ENCODE results near the gene CCDC9. TPM values are rescaled to one million over a fixed set of nuclear protein-coding genes. Genes with fewer than 3 reads are reported as not detected.

The CCDC9 gene
- total and polyA plus RNA-seq, 2 experiments from 2014 or later = 14.5 to 15.0 TPM

DNA sequence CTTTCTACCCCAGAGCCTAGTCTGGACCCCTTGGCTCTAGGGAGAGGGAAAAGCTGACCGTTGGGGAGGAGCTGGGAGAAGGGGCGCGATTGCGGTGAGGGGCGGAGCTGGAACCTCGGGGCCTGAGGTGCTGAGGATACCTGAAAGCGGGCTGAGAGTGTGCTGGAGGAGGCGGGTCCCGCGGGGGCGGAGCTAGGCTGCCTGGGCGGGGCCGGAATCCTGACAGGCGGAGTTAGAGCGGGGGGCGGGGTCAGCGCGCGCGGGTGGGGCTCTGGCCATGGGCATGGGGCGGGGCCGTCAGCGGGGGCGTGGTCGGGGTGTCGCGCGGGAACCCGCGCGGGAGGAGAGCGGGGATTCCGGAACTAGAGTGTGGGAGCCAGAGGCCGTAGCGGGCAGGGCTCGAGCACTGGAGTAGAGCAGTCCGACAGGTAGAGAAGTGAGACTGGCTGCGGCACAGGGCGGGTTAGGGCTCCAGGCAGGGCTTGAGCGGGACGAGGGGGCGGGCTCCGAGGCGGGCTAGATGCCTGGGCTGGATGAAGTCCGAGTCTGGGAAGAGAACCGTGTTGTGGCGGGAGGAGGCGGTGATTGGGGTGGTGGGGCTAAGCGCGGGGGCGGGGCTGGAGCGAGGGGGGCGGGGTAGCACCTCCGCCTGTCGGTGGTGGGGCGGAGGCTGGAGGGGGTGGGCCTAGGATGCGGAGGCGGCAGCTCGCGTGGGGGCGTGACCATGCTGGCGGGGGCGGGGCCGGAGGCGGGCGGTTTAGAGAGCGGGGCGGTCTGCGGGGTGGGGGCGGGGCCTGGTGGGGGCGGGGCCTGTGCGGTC, 18.0 kb downstream of the CCDC9 start, which contains the start of gene INAFM1 (continued):
- TF ChIP-seq, protein P1, sequence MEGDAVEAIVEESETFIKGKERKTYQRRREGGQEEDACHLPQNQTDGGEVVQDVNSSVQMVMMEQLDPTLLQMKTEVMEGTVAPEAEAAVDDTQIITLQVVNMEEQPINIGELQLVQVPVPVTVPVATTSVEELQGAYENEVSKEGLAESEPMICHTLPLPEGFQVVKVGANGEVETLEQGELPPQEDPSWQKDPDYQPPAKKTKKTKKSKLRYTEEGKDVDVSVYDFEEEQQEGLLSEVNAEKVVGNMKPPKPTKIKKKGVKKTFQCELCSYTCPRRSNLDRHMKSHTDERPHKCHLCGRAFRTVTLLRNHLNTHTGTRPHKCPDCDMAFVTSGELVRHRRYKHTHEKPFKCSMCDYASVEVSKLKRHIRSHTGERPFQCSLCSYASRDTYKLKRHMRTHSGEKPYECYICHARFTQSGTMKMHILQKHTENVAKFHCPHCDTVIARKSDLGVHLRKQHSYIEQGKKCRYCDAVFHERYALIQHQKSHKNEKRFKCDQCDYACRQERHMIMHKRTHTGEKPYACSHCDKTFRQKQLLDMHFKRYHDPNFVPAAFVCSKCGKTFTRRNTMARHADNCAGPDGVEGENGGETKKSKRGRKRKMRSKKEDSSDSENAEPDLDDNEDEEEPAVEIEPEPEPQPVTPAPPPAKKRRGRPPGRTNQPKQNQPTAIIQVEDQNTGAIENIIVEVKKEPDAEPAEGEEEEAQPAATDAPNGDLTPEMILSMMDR (conservative IDR thresholded peaks at IDR 0.05; ENCODE audit: low read depth in 2 of 2) = no peak
- TF ChIP-seq JUNB (IDR thresholded peaks at IDR 0.05; ENCODE audit: unreplicated experiment) = no peak

DNA sequence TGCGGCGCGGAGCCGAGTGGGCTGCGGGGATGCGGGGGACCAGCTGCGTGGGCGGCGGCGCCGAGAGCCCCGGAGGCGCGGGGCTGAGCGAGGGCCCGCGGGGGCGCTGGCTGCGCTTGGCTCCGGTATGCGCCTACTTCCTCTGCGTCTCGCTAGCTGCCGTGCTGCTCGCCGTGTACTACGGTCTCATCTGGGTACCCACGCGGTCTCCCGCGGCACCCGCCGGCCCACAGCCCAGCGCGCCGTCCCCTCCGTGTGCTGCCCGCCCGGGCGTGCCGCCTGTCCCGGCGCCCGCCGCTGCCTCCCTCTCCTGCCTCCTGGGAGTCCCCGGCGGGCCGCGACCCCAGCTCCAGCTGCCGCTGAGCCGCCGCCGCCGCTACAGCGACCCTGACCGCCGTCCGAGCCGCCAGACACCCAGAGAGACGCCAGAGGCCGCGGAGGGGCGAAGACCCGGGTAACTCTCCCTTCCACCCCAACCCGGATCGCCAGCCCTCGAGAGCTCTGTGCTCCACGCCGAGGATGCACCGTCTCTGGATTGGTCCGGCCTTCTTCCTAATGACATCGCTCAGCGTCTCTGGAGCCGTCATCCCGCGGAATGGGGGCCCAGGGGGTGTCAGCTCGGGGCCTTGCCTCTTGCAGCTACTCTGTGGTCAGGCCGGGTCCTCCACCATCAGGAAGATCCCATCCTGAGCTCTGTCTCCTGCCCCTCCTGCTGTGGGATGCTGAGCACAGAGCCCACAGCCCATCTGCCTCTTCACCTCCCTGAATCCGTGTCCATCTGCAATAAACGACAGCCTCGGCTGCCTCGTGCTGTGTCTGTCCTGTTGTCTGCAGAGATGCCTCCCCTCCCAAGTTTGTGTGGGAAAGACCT, 18.8 kb downstream of the CCDC9 start:
- Mint-ChIP-seq H3K27ac (no peak overlapping the region; the same call in 1 of the 2 replicates), H3K36me3 (ENCODE audit: low read depth) (peaks cover 15% of the 10 kb centered on the region), H3K4me1 (peaks cover 24% of the 10 kb centered on the region), H3K4me3 (peak overlapping the region; percentile 64), H3K9me3 (no peaks in the 10 kb centered on the region), H3K27me3 (ENCODE audit: insufficient read depth, low read depth, poor library complexity) (peaks cover 31% of the 10 kb centered on the region)
- H3K9me2 ChIP-seq (ENCODE audit: insufficient read depth) = no peaks in the 10 kb centered on the region
- no peaks in the 10 kb centered on the region for H3K79me2 ChIP-seq (replicated peaks; ENCODE audit: insufficient read depth)
- peak; percentile 62 for DNase-seq (ENCODE audit: low spot score)
- no peaks in the 10 kb centered on the region; the same call in 1 of the 2 replicates for H4K20me1 ChIP-seq (replicated peaks; ENCODE audit: insufficient read depth)
- peak; percentile 0; the same call in 2 of the 3 replicates for ATAC-seq
- peaks cover 20% of the 10 kb centered on the region for H3F3A ChIP-seq (replicated peaks; ENCODE audit: low read depth)
- peak overlapping the region; percentile 83 for H3K4me2 ChIP-seq
- peak overlapping the region; percentile 64 for H3K4me3 ChIP-seq
- H3K27me3 ChIP-seq (ENCODE audit: insufficient read depth) = peaks cover 8% of the 10 kb centered on the region
- H3K36me3 ChIP-seq (ENCODE audit: insufficient read depth) = no peaks in the 10 kb centered on the region
- H3K4me1 ChIP-seq (ENCODE audit: insufficient read depth) = peaks cover 11% of the 10 kb centered on the region; the same call in 1 of the 2 replicates
- H3K27ac ChIP-seq (ENCODE audit: low read depth) = no peak overlapping the region
- no peak overlapping the region for H2AFZ ChIP-seq
- TF ChIP-seq ZNF114 (CRISPR knock-in tag; IDR thresholded peaks at IDR 0.05) (no peak), ZNF331 (CRISPR knock-in tag; IDR thresholded peaks at IDR 0.05; ENCODE audit: low read depth) (no peak), STAT1 (IDR thresholded peaks at IDR 0.05; ENCODE audit: unreplicated experiment) (no peak), EZH2phosphoT487 (IDR thresholded peaks at IDR 0.05; ENCODE audit: unreplicated experiment) (no peak), EZH2 (IDR thresholded peaks at IDR 0.05; ENCODE audit: low read depth, unreplicated experiment) (no peak), JUNB (IDR thresholded peaks at IDR 0.05; ENCODE audit: unreplicated experiment) (no peak), CREB1 (CRISPR knock-in tag; IDR thresholded peaks at IDR 0.05; ENCODE audit: low read depth) (no peak)
- TF ChIP-seq, protein P2, sequence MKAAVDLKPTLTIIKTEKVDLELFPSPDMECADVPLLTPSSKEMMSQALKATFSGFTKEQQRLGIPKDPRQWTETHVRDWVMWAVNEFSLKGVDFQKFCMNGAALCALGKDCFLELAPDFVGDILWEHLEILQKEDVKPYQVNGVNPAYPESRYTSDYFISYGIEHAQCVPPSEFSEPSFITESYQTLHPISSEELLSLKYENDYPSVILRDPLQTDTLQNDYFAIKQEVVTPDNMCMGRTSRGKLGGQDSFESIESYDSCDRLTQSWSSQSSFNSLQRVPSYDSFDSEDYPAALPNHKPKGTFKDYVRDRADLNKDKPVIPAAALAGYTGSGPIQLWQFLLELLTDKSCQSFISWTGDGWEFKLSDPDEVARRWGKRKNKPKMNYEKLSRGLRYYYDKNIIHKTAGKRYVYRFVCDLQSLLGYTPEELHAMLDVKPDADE (IDR thresholded peaks at IDR 0.05) = no peak
- TF ChIP-seq, protein P1 (conservative IDR thresholded peaks at IDR 0.05; ENCODE audit: low read depth in 2 of 2) = no peak
- TF ChIP-seq, protein P3, sequence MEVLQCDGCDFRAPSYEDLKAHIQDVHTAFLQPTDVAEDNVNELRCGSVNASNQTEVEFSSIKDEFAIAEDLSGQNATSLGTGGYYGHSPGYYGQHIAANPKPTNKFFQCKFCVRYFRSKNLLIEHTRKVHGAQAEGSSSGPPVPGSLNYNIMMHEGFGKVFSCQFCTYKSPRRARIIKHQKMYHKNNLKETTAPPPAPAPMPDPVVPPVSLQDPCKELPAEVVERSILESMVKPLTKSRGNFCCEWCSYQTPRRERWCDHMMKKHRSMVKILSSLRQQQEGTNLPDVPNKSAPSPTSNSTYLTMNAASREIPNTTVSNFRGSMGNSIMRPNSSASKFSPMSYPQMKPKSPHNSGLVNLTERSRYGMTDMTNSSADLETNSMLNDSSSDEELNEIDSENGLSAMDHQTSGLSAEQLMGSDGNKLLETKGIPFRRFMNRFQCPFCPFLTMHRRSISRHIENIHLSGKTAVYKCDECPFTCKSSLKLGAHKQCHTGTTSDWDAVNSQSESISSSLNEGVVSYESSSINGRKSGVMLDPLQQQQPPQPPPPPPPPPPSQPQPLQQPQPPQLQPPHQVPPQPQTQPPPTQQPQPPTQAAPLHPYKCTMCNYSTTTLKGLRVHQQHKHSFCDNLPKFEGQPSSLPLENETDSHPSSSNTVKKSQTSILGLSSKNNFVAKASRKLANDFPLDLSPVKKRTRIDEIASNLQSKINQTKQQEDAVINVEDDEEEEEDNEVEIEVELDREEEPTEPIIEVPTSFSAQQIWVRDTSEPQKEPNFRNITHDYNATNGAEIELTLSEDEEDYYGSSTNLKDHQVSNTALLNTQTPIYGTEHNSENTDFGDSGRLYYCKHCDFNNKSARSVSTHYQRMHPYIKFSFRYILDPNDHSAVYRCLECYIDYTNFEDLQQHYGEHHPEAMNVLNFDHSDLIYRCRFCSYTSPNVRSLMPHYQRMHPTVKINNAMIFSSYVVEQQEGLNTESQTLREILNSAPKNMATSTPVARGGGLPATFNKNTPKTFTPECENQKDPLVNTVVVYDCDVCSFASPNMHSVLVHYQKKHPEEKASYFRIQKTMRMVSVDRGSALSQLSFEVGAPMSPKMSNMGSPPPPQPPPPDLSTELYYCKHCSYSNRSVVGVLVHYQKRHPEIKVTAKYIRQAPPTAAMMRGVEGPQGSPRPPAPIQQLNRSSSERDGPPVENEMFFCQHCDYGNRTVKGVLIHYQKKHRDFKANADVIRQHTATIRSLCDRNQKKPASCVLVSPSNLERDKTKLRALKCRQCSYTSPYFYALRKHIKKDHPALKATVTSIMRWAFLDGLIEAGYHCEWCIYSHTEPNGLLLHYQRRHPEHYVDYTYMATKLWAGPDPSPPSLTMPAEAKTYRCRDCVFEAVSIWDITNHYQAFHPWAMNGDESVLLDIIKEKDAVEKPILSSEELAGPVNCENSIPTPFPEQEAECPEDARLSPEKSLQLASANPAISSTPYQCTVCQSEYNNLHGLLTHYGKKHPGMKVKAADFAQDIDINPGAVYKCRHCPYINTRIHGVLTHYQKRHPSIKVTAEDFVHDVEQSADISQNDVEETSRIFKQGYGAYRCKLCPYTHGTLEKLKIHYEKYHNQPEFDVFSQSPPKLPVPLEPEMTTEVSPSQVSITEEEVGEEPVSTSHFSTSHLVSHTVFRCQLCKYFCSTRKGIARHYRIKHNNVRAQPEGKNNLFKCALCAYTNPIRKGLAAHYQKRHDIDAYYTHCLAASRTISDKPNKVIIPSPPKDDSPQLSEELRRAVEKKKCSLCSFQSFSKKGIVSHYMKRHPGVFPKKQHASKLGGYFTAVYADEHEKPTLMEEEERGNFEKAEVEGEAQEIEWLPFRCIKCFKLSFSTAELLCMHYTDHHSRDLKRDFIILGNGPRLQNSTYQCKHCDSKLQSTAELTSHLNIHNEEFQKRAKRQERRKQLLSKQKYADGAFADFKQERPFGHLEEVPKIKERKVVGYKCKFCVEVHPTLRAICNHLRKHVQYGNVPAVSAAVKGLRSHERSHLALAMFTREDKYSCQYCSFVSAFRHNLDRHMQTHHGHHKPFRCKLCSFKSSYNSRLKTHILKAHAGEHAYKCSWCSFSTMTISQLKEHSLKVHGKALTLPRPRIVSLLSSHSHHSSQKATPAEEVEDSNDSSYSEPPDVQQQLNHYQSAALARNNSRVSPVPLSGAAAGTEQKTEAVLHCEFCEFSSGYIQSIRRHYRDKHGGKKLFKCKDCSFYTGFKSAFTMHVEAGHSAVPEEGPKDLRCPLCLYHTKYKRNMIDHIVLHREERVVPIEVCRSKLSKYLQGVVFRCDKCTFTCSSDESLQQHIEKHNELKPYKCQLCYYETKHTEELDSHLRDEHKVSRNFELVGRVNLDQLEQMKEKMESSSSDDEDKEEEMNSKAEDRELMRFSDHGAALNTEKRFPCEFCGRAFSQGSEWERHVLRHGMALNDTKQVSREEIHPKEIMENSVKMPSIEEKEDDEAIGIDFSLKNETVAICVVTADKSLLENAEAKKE (CRISPR knock-in tag; IDR thresholded peaks at IDR 0.05) = no peak

All from GM23338 (cell line).